HG02759 (cell line): Measurements from ENCODE around the gene HOXC12.

Experiments used
- ATAC-seq: cut with Tn5 transposase; IDR thresholded peaks from one replicate; pipeline ENCODE4 v1.9.1; 2021; ENCODE audit warnings: mild to moderate bottlenecking, moderate library complexity; ENCODE audit not compliant: unreplicated experiment

Gene HOXC12

DNA sequence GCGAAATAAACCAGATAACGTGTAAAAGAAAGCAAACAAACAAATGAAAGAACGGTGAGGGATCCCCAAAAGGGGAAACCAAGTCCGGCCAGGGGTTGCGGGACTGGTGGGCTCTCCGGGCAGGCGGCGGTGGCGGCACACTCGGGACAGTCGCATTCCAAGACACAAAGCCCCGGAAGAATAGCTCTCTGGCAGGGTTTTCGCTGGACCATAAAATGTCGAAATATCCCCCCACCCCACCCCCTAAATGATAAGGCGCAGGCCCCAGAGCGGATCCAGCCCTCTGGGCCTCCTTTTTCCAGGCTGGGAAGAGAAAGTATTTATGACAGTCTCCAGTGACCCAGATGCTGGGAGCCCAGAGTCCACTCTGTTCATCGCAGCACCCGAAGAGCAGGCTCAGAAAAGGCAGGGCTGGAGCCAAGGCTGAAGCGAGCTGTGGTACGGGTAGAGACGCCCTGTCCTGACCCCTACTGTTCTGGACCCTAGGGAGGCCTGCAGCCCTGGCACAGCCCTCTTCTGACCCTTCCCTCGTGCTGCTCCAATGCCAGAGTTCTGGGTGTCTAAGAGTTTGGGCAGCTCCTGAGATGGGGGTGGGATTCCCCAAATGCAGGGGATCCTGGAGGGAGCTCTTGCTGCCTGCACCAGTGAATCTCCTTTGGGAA is 52.0 kb downstream of the HOXC12 start:
- no peak for ATAC-seq

DNA sequence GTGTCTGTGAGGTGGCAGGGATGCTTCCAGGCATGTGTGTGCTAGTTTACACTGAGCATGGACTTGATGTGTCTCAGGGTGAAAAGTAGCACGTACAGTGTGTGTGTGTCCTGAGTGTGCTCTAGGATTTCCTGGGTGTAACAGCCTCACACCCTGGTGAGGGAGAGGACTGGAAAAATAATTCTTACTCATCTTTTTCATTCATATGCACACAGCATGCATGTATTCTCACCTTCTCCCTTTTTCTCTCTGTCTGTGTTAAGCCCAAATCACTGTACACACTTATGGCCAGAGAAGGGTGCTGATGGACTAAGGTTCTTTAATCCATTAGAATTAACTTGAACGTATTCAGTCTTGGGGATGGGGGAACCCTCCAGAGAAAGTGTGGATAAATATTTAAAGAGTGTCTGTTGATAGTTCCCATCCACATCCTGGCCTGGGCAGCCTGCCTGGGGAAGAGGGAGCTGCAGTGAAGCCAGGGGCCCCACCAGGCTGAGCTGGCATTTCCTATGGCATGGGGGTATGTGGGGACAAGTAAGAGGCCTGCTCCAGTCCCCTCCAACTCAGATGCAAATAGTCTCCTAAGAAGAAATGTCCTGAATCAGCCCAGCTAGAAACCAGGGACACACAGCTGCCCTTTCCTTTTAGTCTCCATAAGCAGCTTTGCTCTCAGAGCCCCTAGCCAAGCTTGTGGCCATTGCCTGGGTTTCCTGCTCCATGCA is 53.0 kb downstream of the HOXC12 start:
- no peak for ATAC-seq

DNA sequence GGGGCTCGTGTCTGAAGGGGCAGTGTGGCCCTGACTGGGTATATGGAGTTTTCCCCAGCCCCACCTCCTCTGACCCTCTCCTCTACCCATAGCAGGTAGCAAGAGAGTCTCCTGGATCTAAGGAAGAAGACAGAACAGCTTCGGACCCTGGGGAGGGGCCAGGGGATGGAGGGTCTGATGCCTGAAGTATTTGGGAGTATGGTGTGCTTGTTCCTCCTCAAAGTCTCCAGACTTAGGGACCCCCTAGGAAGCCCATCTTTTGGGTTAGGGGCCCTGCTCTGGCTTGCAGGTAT is 53.5 kb downstream of the HOXC12 start:
- ATAC-seq, result no peak
